GM23338 (cell line): ENCODE data around the gene RYR3. TPM values are rescaled to one million over a fixed set of nuclear protein-coding genes. Genes with fewer than 3 reads are reported as not detected.

Experiments used
- ATAC-seq: fragments of 200-7000 bp; cut with Tn5 transposase; 3 replicates; pipeline ENCODE4 v1.9.1; 2020
- DNase-seq: peaks from one replicate; pipeline ENCODE4 v3.0.0-alpha.2; 2015; ENCODE audit warnings: low spot score
- H2AFZ ChIP-seq: fragments of 200-600 bp; sonication (generic); 2 replicates; pipeline ENCODE4 v1.8.0; 2016; ENCODE audit warnings: antibody characterized with exemption, mild to moderate bottlenecking, moderate library complexity
- H3F3A ChIP-seq: fragments of 200-600 bp; sonication (generic); replicated peaks from 2 replicates; pipeline ENCODE4 v1.8.0; 2017; ENCODE audit warnings: antibody characterized with exemption, mixed run types, low read depth
- H3K27ac ChIP-seq: fragments of 200-600 bp; sonication (generic); 2 replicates; pipeline ENCODE4 v1.6.1; 2016; ENCODE audit warnings: low read depth
- H3K27me3 ChIP-seq: fragments of 200-600 bp; sonication (generic); 2 replicates; pipeline ENCODE4 v1.8.0; 2016; ENCODE audit warnings: mild to moderate bottlenecking, mixed run types, moderate library complexity; ENCODE audit not compliant: insufficient read depth
- H3K36me3 ChIP-seq: fragments of 200-600 bp; sonication (generic); 2 replicates; pipeline ENCODE4 v1.8.0; 2016; ENCODE audit warnings: mild to moderate bottlenecking; ENCODE audit not compliant: insufficient read depth
- H3K4me1 ChIP-seq: fragments of 200-600 bp; sonication (generic); 2 replicates; pipeline ENCODE4 v1.8.0; 2016; ENCODE audit warnings: mild to moderate bottlenecking, moderate library complexity; ENCODE audit not compliant: insufficient read depth
- H3K4me2 ChIP-seq: fragments of 200-600 bp; sonication (generic); 2 replicates; pipeline ENCODE4 v1.7.1; 2017; ENCODE audit warnings: mixed run types
- H3K4me3 ChIP-seq: fragments of 200-600 bp; sonication (generic); 2 replicates; pipeline ENCODE4 v1.6.1; 2016; ENCODE audit warnings: mixed run types
- H3K79me2 ChIP-seq: fragments of 200-600 bp; sonication (generic); replicated peaks from 2 replicates; pipeline ENCODE4 v1.8.0; 2017; ENCODE audit warnings: mild to moderate bottlenecking; ENCODE audit not compliant: insufficient read depth
- H3K9me2 ChIP-seq: fragments of 200-600 bp; sonication (generic); 2 replicates; pipeline ENCODE4 v1.8.0; 2017; ENCODE audit not compliant: insufficient read depth
- H4K20me1 ChIP-seq: fragments of 200-600 bp; sonication (generic); replicated peaks from 2 replicates; pipeline ENCODE4 v1.8.0; 2017; ENCODE audit warnings: mild to moderate bottlenecking; ENCODE audit not compliant: insufficient read depth
- H3K27ac Mint-ChIP-seq: 2 replicates; pipeline ENCODE4 v1.8.0; 2020; ENCODE audit warnings: inconsistent platforms, mild to moderate bottlenecking, moderate library complexity, mixed read lengths
- H3K27me3 Mint-ChIP-seq: 3 replicates; pipeline ENCODE4 v1.8.0; 2022; ENCODE audit warnings: low read depth, mild to moderate bottlenecking, moderate library complexity, mixed read lengths, inconsistent platforms; ENCODE audit not compliant: insufficient read depth, poor library complexity
- H3K36me3 Mint-ChIP-seq: 3 replicates; pipeline ENCODE4 v1.8.0; 2021; ENCODE audit warnings: low read depth, mild to moderate bottlenecking, inconsistent platforms, moderate library complexity, mixed read lengths
- H3K4me1 Mint-ChIP-seq: 3 replicates; pipeline ENCODE4 v1.8.0; 2020; ENCODE audit warnings: mild to moderate bottlenecking, inconsistent platforms, mixed read lengths
- H3K4me3 Mint-ChIP-seq: 3 replicates; pipeline ENCODE4 v1.8.0; 2021; ENCODE audit warnings: moderate library complexity, mild to moderate bottlenecking, inconsistent platforms, mixed read lengths
- H3K9me3 Mint-ChIP-seq: 3 replicates; pipeline ENCODE4 v1.8.0; 2020; ENCODE audit warnings: moderate library complexity, mild to moderate bottlenecking, inconsistent platforms, mixed read lengths
- CREB1 ChIP-seq: fragments of 250-450 bp; sonication (Bioruptor Pico); IDR thresholded peaks from 2 replicates; pipeline ENCODE4 v1.5.0; 2020; ENCODE audit warnings: low read depth, mild to moderate bottlenecking, moderate library complexity
- CTCF ChIP-seq, 2 experiments: fragments of 200-600 bp in 1 of 2; sonication (generic) in 1 of 2; conservative IDR thresholded peaks; 2 replicates each; pipeline versions ENCODE4 v1.5.1 to v1.6.1; 2016 to 2017; ENCODE audit warnings: antibody characterized with exemption in 2 of 2, low read depth in 2 of 2, mild to moderate bottlenecking in 2 of 2, moderate library complexity in 1 of 2
- ETS1 ChIP-seq: IDR thresholded peaks from 2 replicates; pipeline ENCODE4 v1.6.1; 2016; ENCODE audit warnings: antibody characterized with exemption
- EZH2 ChIP-seq: fragments of 200-600 bp; sonication (generic); IDR thresholded peaks from one replicate; pipeline ENCODE4 v1.8.0; 2017; ENCODE audit warnings: antibody characterized with exemption, mild to moderate bottlenecking, low read depth; ENCODE audit not compliant: unreplicated experiment
- EZH2phosphoT487 ChIP-seq: fragments of 200-600 bp; sonication (generic); IDR thresholded peaks from one replicate; pipeline ENCODE4 v1.8.1; 2018; ENCODE audit warnings: antibody characterized with exemption; ENCODE audit not compliant: unreplicated experiment
- JUNB ChIP-seq: IDR thresholded peaks from one replicate; pipeline ENCODE4 v1.6.1; 2016; ENCODE audit warnings: antibody characterized with exemption; ENCODE audit not compliant: unreplicated experiment
- NANOG ChIP-seq: IDR thresholded peaks from 2 replicates; pipeline ENCODE4 v1.6.1; 2016; ENCODE audit warnings: antibody characterized with exemption, borderline replicate concordance
- POLR2AphosphoS5 ChIP-seq: IDR thresholded peaks from 2 replicates; pipeline ENCODE4 v1.6.1; 2016; ENCODE audit warnings: antibody characterized with exemption, low read depth
- REST ChIP-seq: IDR thresholded peaks from one replicate; pipeline ENCODE4 v1.6.1; 2018; ENCODE audit warnings: antibody characterized with exemption; ENCODE audit not compliant: unreplicated experiment
- STAT1 ChIP-seq: IDR thresholded peaks from one replicate; pipeline ENCODE4 v1.6.1; 2016; ENCODE audit warnings: antibody characterized with exemption; ENCODE audit not compliant: unreplicated experiment
- ZNF114 ChIP-seq: fragments of 250-450 bp; sonication (Bioruptor Pico); IDR thresholded peaks from 2 replicates; pipeline ENCODE4 v1.5.0; 2020; ENCODE audit warnings: mild to moderate bottlenecking, moderate library complexity
- ZNF331 ChIP-seq: fragments of 250-450 bp; sonication (Bioruptor Pico); IDR thresholded peaks from 2 replicates; pipeline ENCODE4 v1.5.0; 2020; ENCODE audit warnings: low read depth, mild to moderate bottlenecking, moderate library complexity
- ZNF462 ChIP-seq: fragments of 250-450 bp; sonication (Bioruptor Pico); IDR thresholded peaks from 2 replicates; pipeline ENCODE4 v1.5.0; 2020; ENCODE audit warnings: mild to moderate bottlenecking, moderate library complexity
- polyA plus RNA-seq: library from polyadenylated mRNA; unstranded; fragments of >200 nt; fragmentation: Nextera tagmentation; extraction: Ambion mirVana; gene quantifications from 2 replicates; pipeline ENCODE4 v1.2.1, GENCODE V29; 2016
- total RNA-seq: library from RNA; depleted of rRNA; stranded (reverse); fragments of >200 nt; shearing (Covaris generic); gene quantifications from 2 replicates; pipeline ENCODE4 v1.2.3, GENCODE V29; 2014

The RYR3 gene
- total and polyA plus RNA-seq, 2 experiments from 2014 or later, result 1.1 to 1.2 TPM

- Histone ChIP-seq H3F3A (no peaks in the 10 kb centered on the region), H3K79me2 (no peaks in the 10 kb centered on the region), H3K4me2 (0 out of 2 replicates have a peak overlapping the region, but pooled peaks have one; percentile 8), H3K36me3 (no peaks in the 10 kb centered on the region), H3K27me3 (peaks cover 37% of the 10 kb centered on the region), H3K9me2 (0 out of 2 replicates have a peak, but pooled peaks cover 4% of the 10 kb centered on the region), H2AFZ (peak overlapping the region; percentile 61), H4K20me1 (no peaks in the 10 kb centered on the region), H3K4me3 (no peak overlapping the region), H3K4me1 (peaks cover 10% of the 10 kb centered on the region), H3K27ac (no peak overlapping the region)
- H3K4me3 Mint-ChIP-seq, result no peak overlapping the region
- no peak for ATAC-seq
- H3K27ac Mint-ChIP-seq, result no peak overlapping the region
- no peak for TF ChIP-seq EZH2
- TF ChIP-seq STAT1, result no peak
- no peak for TF ChIP-seq JUNB
- no peak for TF ChIP-seq EZH2phosphoT487
- TF ChIP-seq CTCF (conservative IDR thresholded peaks at IDR 0.05; ENCODE audit: low read depth in 2 of 2), result no peak
- no peak for TF ChIP-seq ZNF114 (CRISPR knock-in tag)
- no peak for TF ChIP-seq ZNF331 (CRISPR knock-in tag)
- TF ChIP-seq POLR2AphosphoS5, result no peak
- TF ChIP-seq ETS1, result no peak
- no peak for TF ChIP-seq REST
- no peak for TF ChIP-seq NANOG
- TF ChIP-seq CREB1 (CRISPR knock-in tag), result no peak
- TF ChIP-seq ZNF462 (CRISPR knock-in tag), result no peak
- DNase-seq, result peak; percentile 36
- H3K36me3 Mint-ChIP-seq, result no peaks in the 10 kb centered on the region
- H3K4me1 Mint-ChIP-seq, result peaks cover 28% of the 10 kb centered on the region
- H3K27me3 Mint-ChIP-seq, result peaks cover 23% of the 10 kb centered on the region
- no peaks in the 10 kb centered on the region; the same call in 2 of the 3 replicates for H3K9me3 Mint-ChIP-seq
These were observed 4.3 kb downstream of the RYR3 start for GRCh38 chr15:33315044-33315443.
